HTR-8/SVneo (cell line): ENCODE measurements around the gene GLI3.

ENCODE experiments used
- DNase-seq: peaks from one replicate; pipeline ENCODE4 v3.0.0; 2011; ENCODE audit warnings: low spot score, mixed read lengths; ENCODE audit not compliant: insufficient read length
- FAIRE-seq: peaks from 2 replicates; lab custom pipeline; 2011; peaks lifted over from hg19 to GRCh38; lab: Jason Lieb, UNC

The GLI3 gene

GRCh38 chr7:42185726-42186125, 51.3 kb downstream of the GLI3 start:
- no peak for DNase-seq
- no peak for FAIRE-seq

DNA sequence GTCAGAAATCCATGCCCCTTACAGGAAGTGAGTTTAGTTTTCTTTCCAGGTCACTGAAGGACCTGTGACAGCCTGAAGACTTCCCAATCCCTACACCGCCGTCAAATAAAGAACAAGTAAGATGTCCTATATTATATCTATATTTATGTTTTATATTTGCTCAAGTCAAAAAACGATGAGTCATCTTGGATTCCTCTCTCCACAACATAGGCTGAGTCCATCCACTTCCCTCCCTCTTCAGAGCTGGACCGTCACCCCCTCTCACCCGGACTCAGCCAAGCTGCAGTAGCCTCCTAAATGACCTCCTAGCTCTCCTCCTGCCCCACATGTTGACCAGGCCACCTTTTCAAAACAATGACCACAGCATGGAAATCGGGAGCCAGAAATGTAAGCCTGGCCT, 53.5 kb downstream of the GLI3 start:
- FAIRE-seq, result peak; percentile 16

GRCh38 chr7:42181566-42181965, 55.4 kb downstream of the GLI3 start:
- FAIRE-seq (no peak), DNase-seq (no peak)

More for the DNA sequence above, 53.5 kb downstream of the GLI3 start:
- DNase-seq, result no peak

- DNase-seq (no peak), FAIRE-seq (no peak)
These were observed 56.2 kb downstream of the GLI3 start for GRCh38 chr7:42180806-42181205.

GRCh38 chr7:42176724-42177101, 60.3 kb downstream of the GLI3 start:
- no peak for FAIRE-seq
- DNase-seq, result no peak

GRCh38 chr7:42175834-42176723, 60.9 kb downstream of the GLI3 start:
- no peak for DNase-seq
- no peak for FAIRE-seq

DNA sequence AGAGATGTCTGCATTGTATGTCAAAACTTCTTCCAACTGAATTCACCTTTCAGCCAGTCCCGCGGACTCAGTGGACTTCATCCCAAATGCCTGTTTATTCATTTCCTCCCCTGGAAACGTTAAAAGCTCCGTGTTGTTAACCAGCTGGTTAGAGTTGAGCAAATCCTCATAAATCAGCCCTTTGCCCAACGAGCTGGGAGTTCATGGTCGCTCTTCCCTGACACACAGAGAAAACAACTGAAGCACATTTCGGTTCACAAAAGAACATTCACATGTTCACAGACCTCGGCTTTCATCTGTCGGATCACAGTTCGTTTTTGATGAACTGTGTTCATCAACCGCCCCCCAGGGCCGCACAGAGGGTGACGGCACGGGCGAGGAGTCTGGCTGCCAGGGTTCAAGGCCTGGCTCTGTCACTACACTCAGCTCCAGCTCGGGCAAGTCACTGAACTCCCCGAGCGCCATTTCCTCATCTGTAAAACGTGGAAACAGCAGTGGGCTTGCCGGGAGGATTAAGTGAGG, 62.6 kb downstream of the GLI3 start:
- FAIRE-seq (no peak), DNase-seq (no peak)

DNA sequence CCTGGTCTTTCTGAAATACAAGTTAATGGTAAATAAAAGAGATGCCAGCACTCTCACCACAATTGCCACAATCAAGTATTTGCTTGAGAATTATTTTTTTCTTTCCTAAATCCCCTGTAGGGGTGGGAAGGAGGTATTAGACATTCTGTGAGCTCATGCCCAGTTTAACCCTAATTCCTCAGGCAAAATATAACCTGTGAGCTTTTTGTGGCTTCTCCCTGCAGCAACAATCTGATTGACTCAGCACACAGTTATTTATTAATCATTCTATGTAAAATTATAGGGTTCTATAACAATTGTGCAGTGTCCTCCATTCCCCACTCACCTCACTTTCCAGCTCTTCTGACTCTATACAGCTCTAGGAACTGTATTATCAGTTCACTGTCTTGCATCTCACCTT, 66.3 kb downstream of the GLI3 start:
- no peak for FAIRE-seq

DNA sequence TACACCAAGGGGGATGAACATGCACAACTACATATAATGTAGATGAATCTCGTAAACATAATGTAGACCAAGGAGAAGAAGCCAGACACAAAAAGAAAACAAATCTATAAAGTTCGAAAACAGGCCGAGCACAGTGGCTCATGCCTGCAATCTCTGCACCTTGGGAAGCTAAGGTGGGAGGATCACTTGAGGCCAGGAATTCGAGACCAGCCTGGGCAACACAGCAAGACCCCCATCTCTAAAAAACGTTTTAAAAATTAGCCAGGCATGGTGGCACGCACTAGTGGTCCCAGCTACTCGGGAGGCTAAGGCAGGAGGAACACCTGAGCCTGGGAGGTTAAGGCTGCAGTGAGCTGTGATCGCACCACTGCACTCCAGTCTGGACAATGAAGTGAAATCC, 68.5 kb downstream of the GLI3 start:
- FAIRE-seq (no peak), DNase-seq (no peak)

More for the DNA sequence above, 66.3 kb downstream of the GLI3 start:
- no peak for DNase-seq

DNA sequence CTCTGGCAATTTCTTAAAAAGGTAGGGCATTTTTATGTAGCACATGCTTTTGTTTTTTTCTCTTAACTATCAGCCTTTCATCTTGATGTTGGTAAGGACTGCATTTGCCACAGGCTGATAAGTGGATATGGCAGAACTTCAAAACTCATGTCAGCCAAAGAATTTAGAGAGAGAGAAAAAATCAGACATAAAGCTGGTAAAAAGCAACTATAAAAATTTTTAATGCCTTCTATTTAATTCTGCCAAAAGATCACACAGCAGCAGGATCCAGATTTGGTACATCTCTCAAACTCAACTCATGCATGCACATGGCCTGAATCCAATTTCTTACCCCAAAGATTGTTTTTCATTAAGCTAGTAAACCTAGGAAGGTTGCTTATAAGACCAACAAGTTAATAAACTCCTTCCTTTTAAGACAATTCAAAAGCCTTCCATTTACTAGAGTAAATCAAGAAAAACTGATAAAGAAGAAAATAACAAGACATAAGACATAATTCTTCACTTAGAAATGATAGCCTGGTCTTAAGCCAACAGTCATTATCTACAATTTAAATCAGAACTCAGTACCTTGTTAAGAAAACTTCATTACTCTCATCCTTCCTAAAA, 69.3 kb downstream of the GLI3 start:
- FAIRE-seq (no peak), DNase-seq (no peak)

GRCh38 chr7:42167206-42167605, 69.8 kb downstream of the GLI3 start:
- FAIRE-seq (no peak), DNase-seq (no peak)

DNA sequence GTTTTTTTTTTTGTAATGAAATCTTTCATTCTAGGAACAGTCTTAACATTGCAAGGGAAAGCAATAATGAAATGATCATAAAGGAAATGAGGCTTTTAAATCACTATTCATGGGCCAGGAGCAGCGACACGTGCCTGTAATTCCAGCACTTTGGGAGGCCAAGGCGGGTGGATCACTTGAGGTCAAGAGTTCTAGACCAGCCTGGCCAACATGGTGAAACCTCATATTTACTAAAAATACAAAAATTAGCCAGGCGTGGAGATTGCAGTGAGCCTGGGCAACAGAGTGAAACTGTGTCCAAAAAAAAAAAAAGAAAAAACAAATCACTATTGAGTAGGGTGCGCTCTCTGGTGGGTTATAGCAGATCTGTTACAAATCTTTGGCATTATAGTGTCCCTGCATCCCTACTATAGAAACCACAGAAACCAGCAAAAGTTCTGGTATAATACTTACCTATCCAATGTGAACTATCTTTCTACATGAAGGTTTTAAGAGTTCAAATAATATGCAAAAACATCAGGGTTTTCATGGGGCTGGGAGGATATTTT, 72.1 kb downstream of the GLI3 start:
- DNase-seq (no peak), FAIRE-seq (no peak)

DNA sequence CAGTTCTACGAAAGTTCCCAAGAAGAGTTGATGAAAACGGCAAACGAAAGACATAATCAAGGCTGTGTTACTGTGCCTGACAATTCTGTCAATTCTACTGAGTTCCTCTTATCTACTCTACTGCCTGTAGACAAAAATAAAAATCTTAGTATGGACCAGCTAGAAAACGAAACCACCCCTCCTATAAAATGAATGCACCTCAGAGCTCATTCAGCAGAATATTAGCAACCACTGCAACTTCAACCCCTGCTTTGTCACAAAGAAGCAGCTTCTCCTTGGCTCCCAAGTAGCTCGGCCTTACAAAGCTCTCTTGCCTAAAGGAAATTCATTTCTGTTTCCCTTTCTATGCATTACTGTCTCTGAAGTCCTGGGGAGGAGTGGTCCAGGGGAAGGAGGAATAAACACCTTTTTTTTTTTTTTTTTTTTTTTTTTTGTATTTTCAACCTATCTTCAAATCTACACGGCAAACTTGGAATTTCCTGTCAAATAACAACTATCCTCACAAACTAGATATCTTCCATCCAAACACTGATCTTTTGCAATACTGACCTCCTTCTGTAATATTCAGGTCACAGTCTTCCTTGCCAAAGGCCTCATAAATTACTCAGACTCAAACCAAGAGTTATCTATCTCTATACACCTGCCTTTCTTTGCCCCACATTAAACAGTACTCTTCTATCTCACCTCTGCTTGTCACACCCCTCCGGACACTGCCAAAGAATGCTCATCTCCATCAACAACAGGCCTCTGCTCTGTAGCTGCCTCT, 74.3 kb downstream of the GLI3 start:
- no peak for FAIRE-seq
- no peak for DNase-seq

DNA sequence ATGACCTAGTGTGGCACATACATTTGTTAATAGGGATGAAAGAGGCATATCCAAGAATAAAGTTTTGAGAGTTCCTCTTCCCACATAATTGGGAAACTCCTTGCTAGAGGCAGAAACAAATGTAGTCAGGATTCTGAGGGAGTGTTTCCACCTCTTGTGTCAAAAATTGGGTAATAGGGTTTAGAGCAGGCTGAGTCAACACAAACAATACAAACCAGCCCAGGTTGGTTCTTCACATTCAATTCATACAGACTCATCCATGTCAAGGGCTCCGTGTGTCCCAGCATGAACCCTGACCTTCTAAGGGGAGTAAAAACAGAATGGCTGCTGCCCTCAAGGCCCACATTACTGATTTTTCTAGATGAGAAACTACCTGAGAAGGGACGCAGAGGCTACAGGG, 75.3 kb downstream of the GLI3 start:
- FAIRE-seq, result no peak
- DNase-seq, result no peak

GRCh38 chr7:42161110-42161509, 75.9 kb downstream of the GLI3 start:
- FAIRE-seq (no peak), DNase-seq (no peak)

DNA sequence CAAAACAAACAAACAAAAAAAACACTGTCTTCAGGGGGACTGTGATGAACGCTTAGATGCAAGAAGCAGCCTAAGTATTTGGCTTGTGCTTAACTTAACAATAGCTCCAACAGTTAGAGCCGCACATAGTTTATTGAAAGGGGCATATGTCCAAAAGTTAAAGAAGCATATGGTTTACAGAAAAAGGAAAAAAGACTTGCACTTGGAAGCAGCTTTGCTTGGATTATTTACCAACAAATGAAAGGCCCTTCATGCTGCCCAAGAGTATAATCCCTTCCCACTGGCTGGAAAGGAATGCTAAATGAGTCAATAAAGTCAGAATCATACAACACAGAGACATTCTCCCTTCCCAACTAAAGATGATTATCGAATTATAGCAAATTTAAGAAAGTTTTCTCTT, 77.9 kb downstream of the GLI3 start:
- FAIRE-seq (no peak), DNase-seq (no peak)

GRCh38 chr7:42156967-42157721, 79.9 kb downstream of the GLI3 start:
- no peak for DNase-seq
- no peak for FAIRE-seq

DNA sequence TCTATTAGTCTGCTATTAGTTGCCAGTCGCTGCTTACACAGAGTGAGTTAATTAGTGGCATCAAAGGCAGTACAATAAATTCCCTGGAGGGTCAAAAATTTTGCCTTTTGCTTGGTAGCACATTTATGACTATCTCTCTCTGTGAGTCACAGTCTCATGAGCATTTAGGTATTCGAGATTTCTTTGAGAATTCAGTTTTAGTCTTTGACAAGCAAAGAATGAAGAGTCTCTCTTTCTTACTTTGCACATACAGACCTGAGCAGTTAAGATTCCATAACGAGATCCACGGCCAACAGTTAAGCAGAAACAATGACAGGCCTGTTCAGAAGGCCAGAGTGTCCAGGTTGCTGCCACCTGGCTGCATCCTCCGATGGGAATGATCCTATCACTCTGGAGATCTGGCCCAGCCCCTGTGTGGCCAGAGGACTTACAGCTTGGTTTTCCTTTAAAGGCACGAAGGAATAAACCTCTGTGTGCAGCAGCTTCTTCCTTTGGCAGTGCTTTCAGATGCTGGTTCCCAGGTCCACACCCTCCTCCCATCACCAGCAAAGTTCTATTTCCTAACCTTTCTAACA, 80.6 kb downstream of the GLI3 start:
- no peak for DNase-seq
- FAIRE-seq, result no peak

GRCh38 chr7:42155584-42156290, 81.3 kb downstream of the GLI3 start:
- FAIRE-seq (no peak), DNase-seq (no peak)
